GM21381 (cell line): ENCODE measurements around the gene NPHS1.
"Not testable (repeated sequence)": the region's sequence is repeated elsewhere in the genome, so short reads cannot be mapped to it uniquely, and the experiment has no call there.

Source experiments
- ATAC-seq: cut with Tn5 transposase; IDR thresholded peaks from one replicate; pipeline ENCODE4 v1.9.1; 2021; ENCODE audit warnings: mild to moderate bottlenecking, moderate library complexity; ENCODE audit not compliant: unreplicated experiment

Gene NPHS1

DNA sequence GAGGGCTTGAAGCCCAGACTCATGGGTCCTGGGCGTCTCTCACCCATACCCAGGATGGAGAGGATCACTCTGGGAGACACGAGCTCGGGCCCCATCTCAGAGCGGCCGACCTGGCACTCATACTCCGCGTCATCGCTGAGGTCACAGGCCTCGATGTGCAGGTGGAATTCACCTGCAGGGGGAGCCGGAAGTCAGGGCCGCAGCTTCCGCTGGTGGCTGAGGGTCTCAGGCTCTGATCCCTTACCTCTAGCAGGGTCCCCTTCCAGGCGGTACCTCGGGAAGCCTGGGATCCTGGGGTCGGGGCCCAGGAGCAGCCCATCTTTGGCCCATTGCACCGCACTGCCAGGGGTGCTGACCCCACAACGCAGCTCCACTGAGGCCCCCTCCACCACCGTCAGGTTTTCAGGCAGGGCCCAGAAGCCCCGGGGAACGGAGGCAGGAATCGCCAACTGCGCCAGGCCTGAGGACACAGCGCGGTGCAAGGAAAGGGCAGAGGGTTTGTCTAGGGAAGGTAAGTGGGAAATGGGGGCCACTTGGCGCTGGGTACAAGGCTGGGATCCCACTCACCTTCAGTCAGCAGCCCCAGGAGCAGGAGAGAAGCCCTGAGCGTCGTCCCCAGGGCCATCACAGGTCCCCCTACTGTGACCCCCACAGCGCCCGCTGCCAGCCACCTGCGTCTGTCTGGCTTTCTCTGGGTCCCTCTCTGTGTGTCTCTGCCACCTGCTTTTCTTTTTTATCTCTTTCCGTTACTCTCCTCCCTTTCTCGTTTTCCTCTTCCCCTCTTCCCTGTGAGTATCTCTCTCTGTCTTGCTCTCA is 883 bp downstream of the NPHS1 start:
- ATAC-seq, result no peak

DNA sequence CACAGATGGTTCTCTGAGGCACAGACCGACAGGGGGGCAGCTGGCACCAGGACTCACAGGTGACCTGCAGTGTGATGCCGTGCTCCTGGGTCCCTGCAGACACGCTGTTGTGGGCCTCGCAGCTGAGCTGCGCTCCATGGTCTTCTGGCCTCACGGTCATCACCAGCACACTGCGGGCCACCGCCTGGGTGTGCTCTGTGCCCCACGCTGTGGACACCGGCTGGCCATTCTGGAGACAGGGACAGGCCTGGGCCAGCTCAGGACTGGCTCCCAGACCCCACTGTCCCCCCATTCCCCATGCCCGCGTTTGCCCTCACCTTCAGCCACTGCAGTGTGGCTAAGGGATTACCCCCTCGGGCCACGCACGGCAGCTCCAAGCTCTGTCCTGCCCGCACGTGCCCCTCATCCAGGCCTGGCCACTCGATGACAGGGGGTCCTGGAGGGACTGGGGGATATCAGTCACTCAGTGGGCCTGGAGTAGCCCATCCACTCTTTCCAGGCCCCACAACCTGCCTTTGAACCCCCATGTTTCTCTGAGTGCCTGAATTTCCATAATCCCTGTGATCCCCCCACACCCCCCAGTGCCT is 3.3 kb downstream of the NPHS1 start:
- ATAC-seq, result no peak

DNA sequence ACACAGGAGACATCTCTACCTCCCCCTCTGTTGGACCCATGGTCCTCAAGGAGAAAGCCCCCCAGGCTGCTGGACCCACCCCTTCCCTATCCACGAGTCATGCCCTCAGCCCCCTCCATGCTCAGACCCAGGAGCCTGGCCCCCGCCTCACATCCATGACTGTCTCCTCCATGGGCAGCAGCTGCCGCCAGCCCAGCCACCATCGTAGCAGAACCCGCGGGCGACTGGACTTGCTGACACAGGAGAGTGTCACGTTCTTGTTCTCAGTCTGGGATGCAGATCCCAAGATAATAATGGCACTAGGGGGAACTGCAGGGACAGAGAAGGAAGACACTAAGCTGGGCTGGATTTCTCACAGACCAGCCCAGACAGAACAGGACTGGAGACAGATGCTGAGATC is 3.8 kb downstream of the NPHS1 start:
- no peak for ATAC-seq

DNA sequence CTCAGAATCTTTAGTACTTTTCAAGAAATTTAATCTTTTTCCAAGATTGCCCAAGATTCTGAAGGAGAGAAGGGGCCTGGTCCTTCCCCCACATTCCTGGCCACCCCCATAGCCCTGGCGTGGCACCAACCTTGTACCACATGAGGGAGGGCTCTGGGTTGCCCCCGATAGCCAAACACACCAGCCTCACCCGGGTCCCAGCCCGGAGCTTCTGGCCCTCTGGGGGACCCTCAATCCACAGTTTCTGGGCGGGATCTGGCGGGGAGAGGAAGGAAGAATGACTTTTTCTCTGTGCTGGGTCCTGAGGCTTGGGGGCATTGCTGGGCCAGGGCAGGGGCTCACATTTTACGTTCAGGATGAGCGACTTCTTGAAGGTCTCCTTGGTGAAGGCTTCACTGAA is 4.4 kb downstream of the NPHS1 start:
- ATAC-seq, result no peak

DNA sequence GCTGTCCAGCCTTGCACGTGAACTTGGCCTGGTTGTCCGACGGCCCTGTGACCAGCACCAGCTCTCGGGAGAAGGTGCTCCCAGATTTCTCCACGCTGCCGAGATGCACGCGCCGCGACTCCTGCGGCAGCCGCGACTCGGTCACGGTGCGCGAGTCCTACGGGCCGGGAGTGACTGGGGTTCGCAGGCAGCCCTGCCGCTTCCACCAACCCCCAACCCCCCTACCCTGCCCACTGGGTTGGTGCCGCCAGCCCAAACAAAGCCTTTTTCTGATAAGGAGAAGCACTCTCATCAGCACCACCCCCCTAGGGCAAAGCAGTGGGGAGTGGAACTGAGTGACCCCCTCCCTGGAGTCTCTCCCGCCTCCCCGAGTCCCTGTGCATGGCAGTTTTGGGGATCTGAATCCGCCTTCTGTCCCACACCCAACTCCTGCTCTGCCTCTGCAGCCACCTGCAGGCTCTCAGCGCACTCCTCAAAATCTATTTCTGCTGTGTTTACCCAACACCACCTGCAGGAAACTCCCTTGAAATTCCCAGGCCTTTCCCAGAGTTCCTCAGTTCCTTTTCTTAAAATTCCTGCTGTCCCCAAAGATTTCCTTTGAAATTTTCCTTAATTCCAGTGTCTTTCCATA is 6.2 kb downstream of the NPHS1 start:
- ATAC-seq, result no peak

DNA sequence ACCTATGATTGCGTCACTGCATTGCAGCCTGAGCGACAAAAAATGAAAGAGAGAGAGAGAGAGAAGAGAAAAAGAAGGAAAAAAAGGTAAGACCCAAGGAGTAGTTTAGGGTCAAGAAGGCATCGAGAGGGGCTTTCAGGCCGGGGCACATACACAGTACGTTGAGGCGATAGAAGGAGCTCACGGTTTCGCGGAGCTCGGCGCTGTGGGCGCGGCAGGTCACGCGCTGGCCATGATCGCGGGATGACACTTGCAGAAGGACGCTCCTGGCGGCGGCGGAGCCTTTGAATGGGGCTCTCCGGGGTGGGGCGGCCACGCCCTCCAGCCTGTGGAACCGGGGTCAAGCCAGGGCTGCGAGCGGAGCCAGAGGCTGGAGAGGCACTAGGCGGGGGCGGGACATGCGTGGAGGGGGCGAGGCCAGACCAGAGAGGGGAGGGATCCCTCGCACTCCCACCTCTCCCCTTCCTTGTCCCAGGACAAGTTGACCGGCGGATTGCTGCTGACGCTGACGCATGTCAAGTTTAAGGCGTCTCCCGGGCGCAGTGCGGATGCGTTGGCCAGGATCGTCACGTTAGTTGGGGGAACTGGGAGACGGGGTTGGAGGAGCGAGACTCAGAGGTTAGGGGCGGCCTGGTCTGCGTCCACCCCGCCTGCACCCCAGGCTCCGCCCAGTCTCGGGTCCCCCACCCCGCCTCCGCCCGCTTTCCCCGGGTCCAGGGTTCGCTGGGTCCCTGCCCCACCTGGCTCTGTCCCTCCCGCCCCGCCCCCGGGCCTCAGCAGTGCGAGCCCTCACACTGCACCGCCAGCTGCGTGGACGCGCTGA is 6.9 kb downstream of the NPHS1 start:
- ATAC-seq, result no peak

DNA sequence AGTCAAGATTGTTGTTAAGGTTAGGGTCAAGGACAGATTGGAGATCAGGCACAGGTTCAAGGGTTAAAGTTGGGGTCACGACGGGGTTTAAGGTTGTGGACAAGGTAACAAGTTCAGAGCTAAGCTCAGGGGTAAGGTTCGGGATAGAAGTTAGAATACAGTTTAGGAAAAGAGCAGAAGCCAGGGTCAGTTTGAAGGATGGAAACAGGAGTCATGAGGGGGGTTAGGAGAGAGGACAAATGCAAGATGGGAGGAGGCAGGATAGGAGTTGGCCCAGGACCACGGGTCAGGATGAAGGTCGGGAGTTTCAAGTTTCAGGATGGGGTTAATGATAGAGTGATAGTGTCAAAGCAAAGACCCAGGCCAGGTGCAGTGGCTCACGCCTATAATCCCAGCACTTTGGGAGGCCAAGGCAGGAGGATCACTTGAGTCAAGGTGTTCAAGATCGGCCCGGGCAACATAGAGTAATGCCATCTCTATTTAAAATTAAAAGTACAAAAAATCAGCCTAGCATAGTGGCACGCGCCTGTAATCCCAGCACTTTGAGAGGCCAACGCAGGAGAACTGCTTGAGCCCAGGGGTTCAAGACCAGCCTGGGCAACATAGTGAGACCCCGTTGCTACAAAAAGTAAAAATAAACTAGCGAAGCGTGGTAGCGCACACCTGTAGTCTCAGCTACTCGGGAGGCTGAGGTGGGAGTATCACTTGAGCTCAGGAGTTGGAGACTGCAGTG is 7.7 kb downstream of the NPHS1 start:
- no peak for ATAC-seq

DNA sequence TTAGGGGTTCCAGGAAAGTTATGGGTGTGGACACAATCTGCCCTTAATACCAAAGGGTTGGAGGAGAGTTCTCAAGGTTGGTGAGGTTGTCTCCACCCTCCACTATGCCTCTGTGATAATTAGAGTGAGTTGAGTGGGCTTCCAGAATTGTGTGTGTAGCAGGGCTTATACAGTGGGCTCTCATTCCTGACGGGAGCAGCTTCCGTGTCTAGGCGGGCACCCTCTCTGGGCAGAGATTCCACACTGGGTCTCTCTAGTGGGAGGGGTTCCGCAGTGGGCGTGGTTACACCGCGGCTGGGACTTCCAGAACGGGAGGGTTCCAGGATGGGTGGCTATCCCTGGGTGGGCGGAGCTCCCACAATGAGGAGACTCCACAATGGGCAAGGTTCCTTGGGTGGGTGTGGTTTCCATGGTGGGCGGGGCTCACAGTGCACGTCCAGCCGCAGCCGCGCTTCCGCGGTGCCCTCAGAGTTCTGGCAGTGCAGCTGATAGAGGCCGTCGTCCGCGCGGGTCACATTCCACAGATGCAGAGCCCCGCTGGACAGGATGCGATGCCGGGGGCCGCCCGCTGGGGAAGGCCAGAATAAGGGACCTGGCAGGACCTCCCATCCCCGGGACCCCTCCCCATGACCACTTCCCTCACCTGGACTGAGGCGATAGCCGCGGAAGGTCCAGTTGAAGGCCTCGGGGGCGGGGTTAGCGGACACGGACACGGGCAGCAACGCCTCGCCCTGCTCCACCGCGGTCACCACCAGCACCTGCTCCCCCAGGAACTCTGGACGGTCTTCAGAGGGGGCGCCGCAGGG is 8.4 kb downstream of the NPHS1 start:
- ATAC-seq, result no peak

DNA sequence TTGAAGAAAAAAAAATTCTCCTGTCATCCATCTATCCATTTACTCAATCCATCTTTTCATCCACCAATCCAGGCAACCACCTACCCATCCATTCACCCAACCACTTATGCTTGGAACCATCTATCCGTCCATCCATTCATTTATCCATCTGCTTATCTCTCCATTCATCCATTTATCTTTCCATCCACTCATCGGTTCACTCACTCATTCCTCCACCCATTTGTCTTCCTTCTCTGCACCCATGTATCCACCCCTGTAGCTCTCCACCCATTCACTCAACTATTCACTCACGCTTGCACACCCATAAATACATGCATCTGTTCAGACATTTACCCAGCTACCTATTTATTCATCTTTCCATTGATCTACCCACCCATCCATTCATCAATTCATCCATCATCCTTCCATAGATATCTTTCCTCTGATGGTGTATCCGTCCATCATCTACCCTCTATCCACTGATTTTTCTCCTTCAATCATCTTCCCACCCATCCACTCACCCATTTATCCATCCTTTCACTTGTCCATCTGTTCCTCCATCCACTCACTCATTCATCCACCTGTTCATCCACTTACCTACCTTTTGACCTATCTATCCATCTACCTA is 9.5 kb downstream of the NPHS1 start:
- ATAC-seq, result no peak

DNA sequence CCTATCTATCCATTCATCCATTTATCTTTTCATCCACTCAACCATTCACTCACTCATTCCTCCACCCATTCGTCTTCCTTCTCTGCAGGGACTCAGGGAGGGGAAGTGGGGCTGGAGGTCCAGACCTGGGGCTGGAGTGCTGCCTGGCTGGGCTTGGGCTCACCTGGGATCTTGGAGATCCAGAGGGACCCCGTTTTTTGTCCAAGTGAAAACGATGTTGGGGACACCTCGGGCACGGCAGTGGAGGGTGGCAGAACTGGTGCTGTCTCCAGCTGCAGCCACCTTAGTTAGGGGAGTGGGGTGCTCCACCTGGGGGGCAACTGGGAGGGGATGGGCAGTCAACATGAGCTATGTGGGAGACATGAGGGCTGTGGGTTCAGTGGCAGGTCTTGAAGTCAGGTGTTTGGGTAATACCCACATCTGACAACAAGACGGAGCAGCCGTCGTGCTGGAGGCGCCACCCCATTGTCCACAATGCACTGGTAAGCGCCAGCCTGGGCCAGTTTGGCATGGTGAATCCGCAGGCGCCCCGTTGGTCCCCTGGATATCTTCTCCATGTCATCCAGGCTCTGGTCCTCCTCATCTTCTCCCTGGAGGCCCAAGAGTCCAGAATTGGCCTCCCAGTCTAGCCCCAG is 10.2 kb downstream of the NPHS1 start:
- no peak for ATAC-seq

DNA sequence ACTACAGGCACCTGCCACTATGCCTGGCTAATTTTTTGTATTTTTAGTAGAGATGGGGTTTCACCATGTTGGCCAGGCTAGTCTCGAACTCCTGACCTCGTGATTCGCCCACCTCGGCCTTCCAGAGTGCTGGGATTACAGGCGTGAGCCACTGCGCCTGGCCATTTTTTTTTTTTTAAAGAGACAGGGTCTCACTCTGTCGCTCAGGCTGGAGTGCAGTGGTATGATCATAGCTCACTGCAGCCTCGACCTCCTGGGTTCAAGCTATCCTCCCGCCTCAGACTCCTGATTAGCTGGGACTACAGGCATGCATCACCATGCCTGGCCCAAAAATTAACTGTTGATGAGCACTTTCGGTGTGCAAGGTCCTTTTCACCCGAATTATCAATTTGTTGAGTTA is 16.2 kb downstream of the NPHS1 start:
- not testable (repeated sequence) for ATAC-seq

DNA sequence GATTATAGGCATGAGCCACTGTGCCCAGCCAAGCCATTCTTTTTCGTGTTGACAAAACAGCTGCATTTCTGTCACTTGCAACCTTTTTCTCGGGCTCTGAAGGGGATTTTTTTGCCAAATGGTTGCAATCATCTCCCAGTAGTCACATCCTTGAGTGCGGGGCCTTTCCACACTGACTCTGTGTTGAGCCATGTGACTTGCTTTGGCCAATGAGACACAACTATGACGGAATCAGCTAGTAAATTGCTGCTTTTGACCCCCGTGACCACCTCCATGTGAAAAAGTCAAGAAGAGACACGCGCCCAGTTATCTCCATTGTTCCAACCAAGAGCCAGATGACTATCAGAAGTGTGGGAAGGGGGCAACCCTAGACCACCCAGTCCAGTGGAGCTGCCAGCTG is 18.3 kb downstream of the NPHS1 start:
- no peak for ATAC-seq

DNA sequence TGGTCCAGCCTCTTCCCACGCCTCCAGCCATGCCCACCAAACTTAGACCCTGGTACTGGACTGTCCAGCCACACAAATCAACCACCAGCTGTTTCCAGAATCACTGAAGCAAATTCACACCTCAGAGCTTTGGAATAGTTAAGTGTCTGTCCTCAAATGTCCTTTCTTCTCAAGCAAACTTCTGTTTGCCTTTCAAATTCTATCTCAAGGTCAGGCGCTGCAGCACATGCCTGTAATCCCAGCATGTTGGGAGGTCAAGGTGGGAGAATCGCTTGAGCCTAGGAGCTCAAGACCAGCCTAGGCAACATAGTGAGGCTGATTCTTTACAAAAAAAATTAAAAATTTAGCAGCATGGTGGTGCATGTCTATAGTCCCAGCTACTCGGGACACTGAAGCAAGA is 20.2 kb downstream of the NPHS1 start:
- no peak for ATAC-seq

DNA sequence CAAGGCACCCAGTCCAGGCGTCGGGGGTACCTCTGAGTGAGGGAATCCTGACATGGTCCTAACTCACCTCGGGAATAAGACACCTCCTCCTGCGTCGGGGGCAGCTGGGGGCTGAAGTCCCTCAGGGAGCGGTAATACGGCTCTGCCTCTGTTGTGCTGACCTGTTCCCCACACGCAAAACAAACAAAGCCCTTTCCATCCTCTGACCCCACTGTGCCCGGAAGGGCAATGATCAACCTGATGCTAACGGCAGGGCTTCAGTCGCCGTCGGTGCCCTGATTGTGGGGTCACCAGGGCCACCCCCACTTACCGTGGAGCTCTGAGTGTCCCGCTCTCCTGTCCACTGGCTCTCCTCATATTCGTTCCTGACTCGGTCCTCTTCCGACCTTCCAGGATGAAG is 21.3 kb downstream of the NPHS1 start:
- ATAC-seq, result no peak

DNA sequence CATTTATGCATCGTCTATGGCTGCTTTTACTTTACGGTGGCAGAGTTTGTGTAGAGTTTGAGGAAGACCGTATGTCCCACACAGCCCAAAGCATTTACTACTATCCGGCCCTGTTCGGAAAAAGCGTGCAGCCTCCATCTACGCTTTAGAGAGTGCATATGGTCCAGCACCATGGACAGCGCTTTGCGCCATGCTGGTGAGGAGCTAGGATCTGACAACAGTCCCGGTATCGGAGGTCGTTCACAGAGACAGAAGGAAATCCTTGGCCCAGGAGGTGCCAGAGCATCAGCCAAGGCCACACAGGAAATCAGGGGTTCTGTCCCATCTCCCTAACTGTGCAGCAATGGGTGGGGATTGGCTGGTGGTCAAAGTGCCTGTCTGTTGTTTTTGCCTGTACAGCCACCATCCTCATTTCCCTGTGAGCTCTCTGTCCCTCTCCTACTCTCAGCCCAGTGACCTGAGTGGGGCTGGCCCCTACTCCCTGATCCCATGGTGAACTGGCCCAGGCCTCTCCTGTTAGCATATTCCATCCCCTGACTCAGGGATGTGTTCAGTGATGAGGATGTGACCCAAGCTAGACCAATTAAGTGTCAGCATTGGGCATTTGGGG is 23.5 kb downstream of the NPHS1 start:
- ATAC-seq, result no peak

DNA sequence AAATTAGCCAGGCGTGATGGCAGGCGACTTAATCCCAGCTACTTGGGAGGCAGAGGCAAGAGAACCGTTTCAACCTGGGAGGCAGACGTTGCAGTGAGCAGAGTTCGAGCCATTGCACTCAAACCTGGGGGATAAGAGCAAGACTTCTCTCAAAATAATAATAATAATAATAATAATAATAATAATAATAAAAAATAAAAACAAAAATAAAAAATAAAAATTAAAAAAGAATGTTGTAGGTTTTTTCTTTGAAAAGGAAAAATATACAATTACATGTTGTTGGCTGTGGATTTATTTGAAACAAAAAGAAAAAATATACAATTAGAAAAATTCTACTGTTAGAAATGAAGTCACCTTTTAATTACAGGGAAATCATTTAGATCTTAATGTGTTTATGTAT is 28.2 kb downstream of the NPHS1 start:
- no peak for ATAC-seq

DNA sequence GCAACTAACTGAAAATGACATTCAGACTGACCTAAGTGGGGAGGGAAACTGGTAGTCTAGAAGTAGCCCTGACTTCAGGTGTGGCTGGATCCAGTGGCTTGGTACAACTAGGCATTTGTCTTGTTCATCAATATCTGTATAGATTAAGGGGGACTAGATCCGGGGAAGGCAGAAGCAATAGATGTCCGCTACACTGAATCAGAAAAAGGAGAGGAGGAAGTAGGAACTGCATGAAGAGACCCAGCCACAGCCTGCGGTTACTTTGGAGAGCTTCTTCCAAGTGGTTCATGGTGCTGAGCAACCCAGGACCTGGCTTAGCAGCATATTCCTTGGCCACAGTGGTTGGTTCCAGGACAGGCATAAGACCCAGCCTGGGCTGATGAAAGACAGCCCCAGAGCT is 29.7 kb downstream of the NPHS1 start:
- no peak for ATAC-seq

DNA sequence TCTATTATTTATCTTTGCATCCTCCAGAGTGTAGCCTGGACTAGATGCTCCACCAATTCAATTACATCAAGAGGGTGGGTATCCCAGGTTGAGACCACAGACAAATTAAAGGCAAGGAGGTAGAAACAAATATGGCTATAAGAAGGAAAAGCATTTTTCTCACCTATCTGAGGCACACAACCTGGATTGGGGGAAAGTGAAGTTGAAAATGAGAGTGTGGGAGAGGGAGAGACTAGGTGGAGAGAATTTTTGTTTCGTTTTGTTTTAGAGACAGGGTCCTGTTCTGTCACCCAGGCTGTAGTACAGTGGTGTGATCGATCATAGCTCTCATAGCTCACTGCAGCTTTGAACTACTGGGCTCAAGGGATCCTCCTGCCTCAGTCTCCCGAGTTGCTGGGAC is 33.9 kb downstream of the NPHS1 start:
- ATAC-seq, result no peak

DNA sequence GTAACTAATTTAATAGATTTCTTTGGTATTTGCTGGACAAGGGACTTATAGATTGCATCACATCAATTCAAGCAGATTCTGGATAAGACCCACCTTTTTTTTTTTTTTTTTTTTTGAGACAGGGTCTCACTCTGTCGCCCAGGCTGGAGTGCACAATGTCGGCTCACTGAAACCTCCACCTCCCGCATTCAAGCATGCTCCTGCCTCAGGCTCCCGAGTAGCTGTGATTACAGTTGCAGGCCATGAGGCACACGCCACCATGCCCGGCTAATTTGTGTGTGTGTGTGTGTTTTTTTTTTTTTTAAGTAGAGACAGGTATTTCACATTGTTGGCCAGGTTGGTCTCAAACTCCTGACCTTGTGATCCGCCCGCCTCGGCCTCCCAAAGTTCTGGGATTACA is 35.5 kb downstream of the NPHS1 start:
- ATAC-seq, result no peak
